OCI-LY1 (cell line): ENCODE results near the gene CDH4.

ENCODE experiments used
- H2AFZ ChIP-seq: fragments of 200-600 bp; sonication (generic), shearing (Covaris generic); 2 replicates; pipeline ENCODE4 v1.6.0; 2014; ENCODE audit warnings: antibody characterized with exemption, mild to moderate bottlenecking, low read length
- H3F3A ChIP-seq: fragments of 200-600 bp; sonication (generic), shearing (Covaris generic); 2 replicates; pipeline ENCODE4 v1.6.0; 2014; ENCODE audit warnings: mild to moderate bottlenecking, antibody characterized with exemption, low read length, moderate library complexity; ENCODE audit not compliant: insufficient read depth
- H3K27ac ChIP-seq: fragments of 200-600 bp; sonication (generic); 2 replicates; pipeline ENCODE4 v1.5.1; 2014; ENCODE audit warnings: low read length, mixed run types, mild to moderate bottlenecking, low read depth; ENCODE audit not compliant: poor library complexity, severe bottlenecking
- H3K27me3 ChIP-seq: fragments of 200-600 bp; sonication (generic); 2 replicates; pipeline ENCODE4 v1.6.0; 2014; ENCODE audit warnings: antibody characterized with exemption, mild to moderate bottlenecking, low read length, moderate library complexity; ENCODE audit not compliant: insufficient read depth
- H3K36me3 ChIP-seq: fragments of 200-600 bp; sonication (generic); 2 replicates; pipeline ENCODE4 v1.6.1; 2014; ENCODE audit warnings: mild to moderate bottlenecking, antibody characterized with exemption, low read length, moderate library complexity, mixed read lengths; ENCODE audit not compliant: insufficient read depth
- H3K4me1 ChIP-seq: fragments of 200-600 bp; sonication (generic); 2 replicates; pipeline ENCODE4 v1.5.1; 2014; ENCODE audit warnings: mild to moderate bottlenecking, low read length, moderate library complexity; ENCODE audit not compliant: insufficient read depth, severe bottlenecking
- H3K4me2 ChIP-seq: fragments of 200-600 bp; sonication (generic), shearing (Covaris generic); 2 replicates; pipeline ENCODE4 v1.6.1; 2014; ENCODE audit warnings: low read length
- H3K4me3 ChIP-seq: fragments of 200-600 bp; sonication (generic); 2 replicates; pipeline ENCODE4 v1.5.1; 2014; ENCODE audit warnings: low read length, low read depth, mild to moderate bottlenecking, mixed read lengths; ENCODE audit not compliant: poor library complexity, severe bottlenecking
- H3K79me2 ChIP-seq: fragments of 200-600 bp; shearing (Covaris generic); 2 replicates; pipeline ENCODE4 v1.6.1; 2016; ENCODE audit warnings: mixed run types, low read length, mixed read lengths; ENCODE audit not compliant: insufficient read depth
- H3K9ac ChIP-seq: fragments of 200-600 bp; sonication (generic), shearing (Covaris generic); 2 replicates; pipeline ENCODE4 v1.6.1; 2014; ENCODE audit warnings: mild to moderate bottlenecking, low read length, mixed read lengths
- H3K9me2 ChIP-seq: fragments of 200-600 bp; sonication (generic), shearing (Covaris generic); 2 replicates; pipeline ENCODE4 v1.6.1; 2014; ENCODE audit warnings: low read depth, mild to moderate bottlenecking, low read length, mixed read lengths
- H3K9me3 ChIP-seq: fragments of 200-600 bp; shearing (Covaris generic); 2 replicates; pipeline ENCODE4 v1.6.1; 2014; ENCODE audit warnings: low read length, mixed read lengths
- H4K20me1 ChIP-seq: fragments of 200-600 bp; sonication (generic), shearing (Covaris generic); 2 replicates; pipeline ENCODE4 v1.6.0; 2016; ENCODE audit warnings: mild to moderate bottlenecking, low read length; ENCODE audit not compliant: insufficient read depth
- CTCF ChIP-seq: fragments of 200-600 bp; sonication (generic), shearing (Covaris generic); IDR thresholded peaks from 2 replicates; pipeline ENCODE4 v1.5.1; 2017; ENCODE audit warnings: mild to moderate bottlenecking, antibody characterized with exemption, low read length, moderate library complexity, mixed read lengths
- EZH2 ChIP-seq: fragments of 200-600 bp; sonication (generic), shearing (Covaris generic); IDR thresholded peaks from 2 replicates; pipeline ENCODE4 v1.8.0; 2017; ENCODE audit warnings: borderline replicate concordance, mixed run types, mild to moderate bottlenecking, antibody characterized with exemption, low read length, moderate library complexity, mixed read lengths

Gene CDH4

GRCh38 chr20:61728786-61729770, 477.0 kb downstream of the CDH4 start:
- Histone ChIP-seq H3K4me3 (no peak overlapping the region), H3K27me3 (0 out of 2 replicates have a peak, but pooled peaks cover 2% of the 10 kb centered on the region), H3K79me2 (no peaks in the 10 kb centered on the region), H3F3A (no peaks in the 10 kb centered on the region), H2AFZ (no peak overlapping the region), H3K9ac (no peak overlapping the region), H3K4me2 (no peak overlapping the region), H3K9me2 (no peaks in the 10 kb centered on the region), H3K4me1 (no peaks in the 10 kb centered on the region), H3K27ac (no peak overlapping the region), H4K20me1 (no peaks in the 10 kb centered on the region), H3K36me3 (no peaks in the 10 kb centered on the region), H3K9me3 (no peaks in the 10 kb centered on the region)
- TF ChIP-seq EZH2 (no peak), CTCF (no peak)

GRCh38 chr20:61730631-61731362, 478.7 kb downstream of the CDH4 start:
- Histone ChIP-seq H3K4me1 (no peaks in the 10 kb centered on the region), H3K4me3 (no peak overlapping the region), H4K20me1 (no peaks in the 10 kb centered on the region), H3K9me3 (no peaks in the 10 kb centered on the region), H3K27me3 (0 out of 2 replicates have a peak, but pooled peaks cover 2% of the 10 kb centered on the region), H3K27ac (no peak overlapping the region), H3F3A (no peaks in the 10 kb centered on the region), H3K9ac (no peak overlapping the region), H3K9me2 (no peaks in the 10 kb centered on the region), H3K36me3 (no peaks in the 10 kb centered on the region), H3K4me2 (no peak overlapping the region), H3K79me2 (no peaks in the 10 kb centered on the region), H2AFZ (no peak overlapping the region)
- TF ChIP-seq EZH2 (no peak), CTCF (no peak)

- TF ChIP-seq CTCF (no peak), EZH2 (no peak)
- Histone ChIP-seq H3K27ac (no peak overlapping the region), H2AFZ (no peak overlapping the region), H4K20me1 (no peaks in the 10 kb centered on the region), H3K36me3 (no peaks in the 10 kb centered on the region), H3K4me3 (no peak overlapping the region), H3K9ac (no peak overlapping the region), H3K4me2 (no peak overlapping the region), H3K9me2 (no peaks in the 10 kb centered on the region), H3F3A (no peaks in the 10 kb centered on the region), H3K27me3 (0 out of 2 replicates have a peak, but pooled peaks cover 2% of the 10 kb centered on the region), H3K9me3 (no peaks in the 10 kb centered on the region), H3K4me1 (no peaks in the 10 kb centered on the region), H3K79me2 (no peaks in the 10 kb centered on the region)
These were observed 479.5 kb downstream of the CDH4 start for GRCh38 chr20:61731363-61732181.
